ENCODE data around the gene TEX13B.
"Not testable (repeated sequence)": the region's sequence is repeated elsewhere in the genome, so short reads cannot be mapped to it uniquely, and the experiment has no call there.

TEX13B gene, protein sequence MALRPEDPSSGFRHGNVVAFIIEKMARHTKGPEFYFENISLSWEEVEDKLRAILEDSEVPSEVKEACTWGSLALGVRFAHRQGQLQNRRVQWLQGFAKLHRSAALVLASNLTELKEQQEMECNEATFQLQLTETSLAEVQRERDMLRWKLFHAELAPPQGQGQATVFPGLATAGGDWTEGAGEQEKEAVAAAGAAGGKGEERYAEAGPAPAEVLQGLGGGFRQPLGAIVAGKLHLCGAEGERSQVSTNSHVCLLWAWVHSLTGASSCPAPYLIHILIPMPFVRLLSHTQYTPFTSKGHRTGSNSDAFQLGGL

DNA sequence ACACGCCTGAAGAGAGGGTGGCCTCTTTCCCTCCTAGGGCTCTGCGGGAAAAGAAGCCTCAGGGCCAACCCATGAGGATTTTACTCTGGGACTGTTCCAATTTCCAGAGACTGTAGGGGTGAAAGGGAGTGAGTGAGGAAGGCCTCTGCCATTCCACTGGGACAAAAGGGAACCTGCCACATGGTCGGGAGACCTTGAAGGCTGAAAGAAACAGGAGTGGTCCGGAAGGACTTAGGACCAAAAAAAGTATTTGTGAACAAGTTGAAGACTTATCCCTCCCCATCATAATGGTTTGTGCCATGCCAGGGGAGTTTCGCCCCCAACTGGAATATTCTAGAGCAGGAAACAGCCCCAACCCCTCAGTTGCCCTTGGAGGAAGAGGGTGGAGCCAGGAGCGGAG lies at the start of gene TEX13B:
TEX13B (minus strand) TSS at position 15 of the 400 bp plus-strand sequence. CDS start 243 bp downstream, outside the sequence.
- DNase-seq (ENCODE audit: low read depth in 2 of 2) = no peak

DNA sequence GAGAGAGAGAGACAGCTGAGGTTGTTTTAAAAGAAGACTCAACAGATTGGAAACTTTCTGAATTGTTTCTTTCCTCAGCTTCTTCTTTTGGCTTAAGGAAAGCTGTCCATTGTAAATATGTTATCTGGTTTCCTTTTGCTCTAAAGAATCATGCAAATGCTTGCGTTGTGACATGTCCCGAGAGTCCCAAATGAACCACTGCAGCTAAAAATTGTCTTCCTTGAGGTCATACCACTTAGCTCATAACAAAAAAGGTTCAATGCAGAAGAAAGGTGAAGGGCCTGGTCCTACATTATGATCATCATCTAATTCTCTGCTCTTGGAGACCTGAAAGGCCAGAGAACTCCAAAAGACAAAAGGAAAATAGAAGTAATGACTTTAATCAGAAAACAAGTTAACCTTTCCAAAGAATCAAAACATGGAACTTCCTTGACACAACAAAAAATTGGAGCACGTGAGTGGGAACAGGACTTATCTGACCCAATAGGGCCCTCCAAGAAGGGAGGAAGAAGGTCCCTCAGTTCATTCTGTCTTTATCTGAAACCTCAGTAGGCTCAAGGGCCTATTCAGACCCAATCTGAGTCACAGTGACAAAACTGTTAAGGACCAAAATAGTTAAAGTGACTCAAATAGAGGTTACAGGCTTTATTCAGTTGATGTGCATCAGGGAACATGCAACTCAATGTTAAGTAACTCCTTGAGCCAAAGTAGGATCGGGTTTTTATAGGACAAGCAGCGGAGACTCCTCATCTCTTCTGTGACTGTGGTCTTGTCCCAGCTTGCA lies 48.0 kb upstream of the TEX13B start:
- no peak for DNase-seq (ENCODE audit: low read depth in 2 of 2)

DNA sequence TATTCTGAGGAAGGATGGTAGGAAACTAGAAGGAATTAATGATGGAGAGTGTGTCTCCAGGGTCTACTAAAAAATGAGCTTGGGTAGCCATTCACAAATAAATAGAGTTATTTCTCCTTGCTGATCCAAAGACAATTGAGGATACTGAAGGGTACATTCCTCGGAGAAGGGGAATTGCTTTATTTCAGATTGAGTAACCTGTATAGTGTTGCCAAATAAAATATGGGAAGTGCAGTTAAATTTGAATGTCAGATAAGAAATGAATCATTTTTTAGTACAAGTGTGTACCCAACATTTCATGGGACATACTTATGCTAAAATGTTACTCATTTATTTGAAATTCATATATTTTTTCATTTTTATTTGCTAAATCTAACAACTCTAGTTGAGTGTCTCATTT lies 46.7 kb upstream of the TEX13B start:
- DNase-seq (ENCODE audit: low read depth in 2 of 2) = no peak

DNA sequence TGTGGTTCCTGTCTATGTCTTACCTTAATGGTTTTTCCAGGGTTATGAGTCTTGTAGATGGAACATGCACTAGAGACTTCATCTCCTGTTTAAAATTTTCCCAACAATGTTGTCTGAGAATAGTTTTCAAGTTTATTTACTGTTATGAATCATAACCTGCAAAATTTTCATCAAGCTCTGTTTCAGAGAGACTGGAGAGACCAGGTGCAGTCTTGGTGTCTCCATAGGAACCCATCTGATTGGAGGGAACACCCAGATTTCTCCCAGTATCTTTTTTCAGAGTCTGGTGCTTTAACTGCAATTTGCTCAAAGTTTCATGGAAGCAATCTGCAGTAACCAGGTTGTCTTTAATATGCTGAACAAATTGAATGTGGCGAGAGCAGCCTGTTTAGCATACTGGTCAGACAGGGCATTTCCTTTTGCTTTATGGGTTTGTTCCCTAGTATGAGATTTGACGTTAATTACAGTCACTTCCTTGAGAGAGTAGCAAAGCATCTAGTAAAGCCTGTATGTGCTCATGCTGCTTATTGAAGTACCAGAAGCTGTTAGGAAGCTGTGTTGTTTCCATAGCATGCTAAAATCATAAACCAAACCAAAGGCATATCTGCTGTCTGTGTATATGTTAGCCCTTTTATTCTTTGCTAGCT lies 43.9 kb upstream of the TEX13B start:
- no peak for DNase-seq (ENCODE audit: low read depth in 2 of 2)

DNA sequence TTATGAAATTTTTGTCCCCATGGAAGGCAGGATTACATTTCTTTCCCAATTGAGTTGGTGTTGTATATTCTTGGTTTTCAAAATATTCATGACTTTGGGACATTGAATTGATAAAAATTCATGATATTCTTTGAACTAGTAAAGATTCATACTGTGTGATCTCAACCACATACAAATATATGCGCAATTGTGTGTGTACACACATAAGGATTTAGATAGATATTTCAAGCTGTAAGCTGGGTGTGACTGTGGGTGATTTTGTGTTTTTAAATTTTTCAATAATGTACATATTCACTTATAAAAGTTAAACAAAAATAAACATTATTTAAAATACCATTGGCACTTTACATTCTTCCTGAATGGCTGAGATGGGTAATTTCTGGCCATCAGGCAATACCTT lies 43.2 kb upstream of the TEX13B start:
- no peak for DNase-seq (ENCODE audit: low read depth in 2 of 2)

DNA sequence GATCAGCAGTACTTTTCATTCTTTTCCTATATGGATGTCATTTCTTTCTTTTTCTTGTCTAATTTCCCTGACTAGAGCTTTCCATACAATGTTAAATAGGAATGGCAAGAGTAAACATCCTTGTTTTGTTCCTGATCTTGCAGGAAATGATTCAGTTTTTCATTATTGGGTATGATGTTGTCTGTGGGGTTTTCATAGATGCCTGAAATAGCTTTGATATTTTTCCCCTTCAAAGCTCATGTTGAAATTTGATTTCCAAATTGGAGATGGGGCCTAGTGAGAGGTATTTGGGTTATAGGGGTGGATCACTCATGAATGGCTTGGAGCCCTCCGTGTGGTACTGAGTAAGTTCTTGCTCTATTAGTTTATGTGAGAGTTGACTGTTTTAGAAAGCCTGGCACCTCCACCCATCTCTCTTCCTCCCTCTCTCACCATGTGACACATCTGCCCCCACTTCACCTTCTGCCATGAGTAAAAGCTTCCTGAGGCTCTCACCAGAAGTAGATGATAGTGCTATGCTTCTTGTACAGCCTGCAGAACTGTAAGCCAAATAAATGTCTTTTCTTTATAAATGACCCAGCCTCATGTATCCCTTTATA lies 40.4 kb upstream of the TEX13B start:
- DNase-seq (ENCODE audit: low read depth in 2 of 2) = no peak

DNA sequence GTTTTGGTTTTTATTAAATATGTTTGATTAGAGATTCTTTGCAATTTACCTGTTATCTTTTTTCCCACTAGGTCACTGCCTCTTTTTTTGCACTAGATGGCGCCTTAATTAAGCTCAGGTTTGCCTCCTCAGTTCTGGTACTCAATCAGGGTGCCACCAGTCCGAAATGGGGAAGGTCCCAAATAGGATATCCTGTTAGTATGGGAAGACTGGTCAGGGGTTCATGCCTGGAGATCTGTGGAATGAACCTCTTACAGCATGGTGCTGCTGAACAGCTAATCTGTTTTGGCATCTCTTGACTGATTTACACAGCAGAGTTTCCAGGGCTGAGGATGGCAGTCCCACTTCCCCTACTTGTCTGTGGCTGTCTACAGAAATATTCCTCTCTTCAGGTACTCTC lies 38.5 kb upstream of the TEX13B start:
- DNase-seq (ENCODE audit: low read depth in 2 of 2) = no peak

DNA sequence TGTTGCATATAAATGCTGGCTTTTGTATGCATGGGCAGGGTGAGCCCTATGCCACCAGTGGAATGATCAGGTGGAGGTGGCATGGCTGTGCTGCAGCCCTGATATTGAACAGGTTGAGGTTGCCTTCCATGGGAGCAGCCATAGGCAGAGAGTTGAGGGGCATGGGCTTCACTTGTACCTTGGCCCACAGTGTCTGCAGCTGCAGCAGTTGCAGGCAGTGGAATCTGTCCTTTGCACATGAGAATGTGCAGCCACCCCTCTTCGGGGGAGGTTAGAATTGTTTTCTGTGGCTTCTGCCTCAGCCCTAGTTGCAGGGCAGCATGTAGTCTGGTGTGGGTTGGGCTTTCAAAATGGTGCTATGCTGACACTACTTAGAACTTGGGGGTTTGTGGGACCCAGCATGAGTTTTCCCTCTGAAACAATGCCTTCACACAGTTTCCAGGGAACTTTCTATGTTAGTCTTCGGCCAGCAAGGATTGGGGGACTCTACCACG lies 37.3 kb upstream of the TEX13B start:
- DNase-seq (ENCODE audit: low read depth in 2 of 2) = no peak

DNA sequence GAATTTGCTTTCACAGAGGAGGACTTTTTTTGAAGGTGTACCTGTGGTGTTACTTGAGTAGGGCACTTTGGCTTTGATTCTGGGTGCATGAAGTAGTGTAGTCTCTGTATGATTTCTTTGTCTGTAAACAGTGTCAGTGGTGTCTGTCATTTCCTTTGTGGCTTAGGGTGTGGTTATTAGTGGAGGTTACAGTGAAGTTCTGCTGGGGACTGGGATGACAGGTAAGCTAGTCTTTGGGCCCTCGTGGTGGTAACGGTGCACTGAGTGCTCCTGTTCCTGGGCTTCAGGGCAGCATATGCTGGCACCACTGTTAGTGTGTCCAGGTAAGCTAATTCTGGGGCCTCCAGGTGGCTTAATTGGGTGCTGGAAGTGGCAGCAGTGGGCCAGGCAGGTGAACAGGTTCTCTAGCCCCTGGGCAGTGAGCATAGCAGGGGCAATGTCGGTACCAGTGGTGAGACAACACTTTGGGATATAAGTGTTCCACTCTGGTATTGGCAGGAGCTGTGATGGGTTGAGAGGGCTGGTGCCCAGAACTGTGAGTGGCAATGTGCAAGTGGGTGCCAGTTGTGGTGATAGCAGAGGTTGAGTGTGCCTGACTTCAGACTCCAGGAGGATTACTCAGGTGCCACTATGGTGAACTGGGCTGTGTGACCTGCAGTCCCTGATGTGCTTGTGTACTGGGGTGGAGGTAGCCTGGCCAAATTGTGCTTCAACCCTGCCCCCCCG lies 36.6 kb upstream of the TEX13B start:
- DNase-seq (ENCODE audit: low read depth in 2 of 2) = no peak

DNA sequence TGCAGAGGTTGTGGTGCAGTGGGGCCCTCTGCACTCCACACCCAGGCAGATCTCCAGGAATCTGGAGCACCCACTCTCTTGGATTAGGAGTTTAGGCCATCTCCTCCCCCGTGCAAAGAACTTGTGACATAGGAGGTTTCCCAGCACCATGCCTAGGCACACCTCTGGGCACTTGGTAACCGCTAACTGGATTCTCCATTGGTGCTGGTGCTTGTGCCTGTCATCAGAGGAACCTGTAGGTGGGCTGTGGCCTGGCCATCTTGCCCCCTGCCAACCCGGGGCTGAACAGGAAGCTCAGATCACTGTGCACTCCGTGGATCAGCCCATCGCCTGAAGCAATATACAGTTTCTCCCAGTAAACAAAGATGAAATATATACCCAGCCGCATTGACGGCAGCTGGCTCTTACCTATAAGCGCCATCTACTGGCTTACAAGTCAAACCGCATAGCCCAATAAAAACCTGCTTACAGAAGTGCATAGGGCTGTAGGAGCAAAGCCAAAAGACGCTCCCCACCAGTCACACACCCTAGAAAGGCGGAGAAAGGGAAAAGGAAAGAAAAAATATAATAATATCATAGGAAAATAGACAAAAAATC lies 19.1 kb upstream of the TEX13B start:
- no peak for DNase-seq (ENCODE audit: low read depth in 2 of 2)

DNA sequence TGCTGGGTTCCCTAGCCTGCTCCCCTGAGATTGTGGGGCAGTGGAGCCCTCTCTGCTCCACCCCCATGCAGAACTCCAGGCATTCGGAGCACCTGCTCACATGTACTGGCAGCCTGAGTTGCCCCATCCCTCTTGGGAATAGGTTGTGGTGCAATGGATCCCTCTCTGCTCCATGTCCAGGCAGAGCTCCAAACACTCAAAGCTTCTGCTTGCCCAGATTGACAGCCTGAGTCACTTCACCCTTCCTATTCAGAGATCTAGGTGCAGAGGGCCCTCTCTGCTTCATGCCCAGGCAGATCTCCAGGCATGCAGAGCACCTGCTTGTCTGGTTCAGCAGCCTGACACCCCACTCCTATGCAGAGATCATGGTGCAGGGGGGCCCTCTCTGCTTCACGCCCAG lies 18.6 kb upstream of the TEX13B start:
- no peak for DNase-seq (ENCODE audit: low read depth in 2 of 2)

DNA sequence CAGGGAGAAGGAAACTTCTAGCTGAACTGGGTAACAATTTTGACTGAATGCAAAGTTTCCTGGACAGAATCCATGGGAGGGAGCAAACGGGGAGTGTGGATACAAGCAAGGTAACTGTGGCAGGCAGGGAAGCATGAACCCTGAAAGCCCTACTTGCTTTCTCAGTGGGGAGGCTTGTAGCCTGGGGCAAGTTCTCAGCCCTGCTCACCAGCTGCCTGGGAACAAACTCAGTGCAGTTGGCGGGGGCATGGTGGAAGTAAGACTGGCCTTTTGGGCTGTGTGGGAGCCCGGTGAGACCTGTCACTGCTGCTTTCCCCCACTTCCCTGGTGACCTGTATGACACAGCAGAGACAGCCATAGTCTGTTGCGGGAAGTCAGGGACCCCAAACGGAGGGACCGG lies 14.0 kb upstream of the TEX13B start:
- DNase-seq (ENCODE audit: low read depth in 2 of 2) = no peak

DNA sequence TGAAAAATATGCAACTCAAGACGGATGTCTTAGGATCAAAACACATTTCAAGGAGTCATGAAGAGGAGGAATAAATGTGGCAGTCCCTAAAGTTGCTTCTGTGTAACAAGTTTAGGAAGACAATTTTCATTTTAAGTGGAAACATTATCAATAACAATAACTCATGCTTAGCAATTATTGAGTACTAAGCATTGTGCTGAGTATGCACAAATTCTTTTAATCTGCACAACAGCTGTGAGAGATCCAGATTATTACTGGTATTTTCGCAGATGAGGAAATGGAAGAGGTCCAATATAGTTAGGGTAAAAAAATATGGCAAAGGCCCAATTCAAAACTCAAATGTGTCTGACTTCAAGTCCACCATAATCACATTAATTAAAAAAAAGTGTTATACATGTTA lies 2.9 kb upstream of the TEX13B start:
- no peak for DNase-seq (ENCODE audit: low read depth in 2 of 2)

DNA sequence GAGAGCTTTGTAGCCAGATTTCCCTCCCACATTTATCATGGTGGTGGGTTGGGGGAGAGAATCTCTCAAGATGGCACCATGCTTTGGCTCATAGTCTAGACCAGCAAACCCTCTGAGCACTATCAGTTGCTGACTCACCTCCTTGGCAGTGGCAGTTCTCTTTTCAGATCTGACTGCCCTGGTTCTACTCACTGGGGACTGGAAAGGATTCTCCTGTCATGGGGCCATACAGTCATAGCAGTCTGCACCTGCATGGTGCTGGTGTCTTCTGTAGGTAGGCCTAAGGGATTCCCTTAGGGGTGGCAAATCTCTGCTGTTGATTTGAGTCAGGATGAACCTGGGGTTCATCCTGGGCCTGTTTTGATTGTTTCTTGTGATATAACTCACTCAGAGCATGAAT lies 2.6 kb downstream of the TEX13B start:
- no peak for DNase-seq (ENCODE audit: low read depth in 2 of 2)

DNA sequence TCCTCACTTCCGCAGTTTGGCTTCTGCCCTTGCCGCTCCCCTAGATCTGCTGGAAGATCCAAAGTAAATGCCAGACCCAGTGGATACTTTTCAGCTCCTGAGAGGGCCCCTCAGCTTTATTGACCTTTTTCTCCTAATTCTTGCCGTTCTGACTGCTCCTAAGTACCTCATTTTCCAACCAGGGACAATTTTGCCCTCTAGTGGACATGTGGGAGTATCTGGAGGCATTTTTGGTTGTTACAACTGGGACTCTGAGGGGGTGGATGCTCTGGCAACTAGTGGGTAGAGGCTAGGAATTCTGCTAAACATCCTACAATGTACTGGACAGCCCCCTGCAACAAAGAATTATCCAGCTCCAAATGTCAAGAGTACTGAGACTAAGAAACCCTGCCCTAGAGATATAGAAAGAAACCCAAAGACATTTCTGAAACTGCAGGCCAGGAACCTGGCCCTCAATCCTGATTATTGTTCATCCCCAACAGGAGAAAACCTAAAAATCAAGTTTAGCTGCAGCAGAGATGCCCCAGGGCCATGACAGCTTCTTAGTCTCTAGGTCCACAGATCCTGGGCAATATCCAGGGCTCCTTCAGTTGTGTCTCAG lies 3.4 kb downstream of the TEX13B start:
- DNase-seq (ENCODE audit: low read depth in 2 of 2) = no peak

DNA sequence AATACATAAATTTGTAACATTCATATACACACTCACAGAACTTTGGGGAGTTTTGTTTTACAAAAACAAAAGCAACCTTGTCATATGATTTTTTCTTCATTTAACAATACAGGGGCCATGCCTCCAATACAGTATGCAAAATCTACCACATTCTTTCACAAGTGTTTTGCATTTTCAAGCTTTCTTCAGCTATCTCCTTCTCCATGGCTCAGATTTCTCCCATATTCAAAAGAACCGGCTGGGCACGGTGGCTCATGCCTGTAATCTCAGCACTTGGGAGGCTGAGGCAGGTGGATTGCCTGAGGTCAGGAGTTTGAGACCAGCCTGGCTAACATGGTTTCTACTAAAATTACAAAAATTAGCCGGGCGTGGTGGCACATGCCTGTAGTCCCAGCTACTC lies 4.1 kb downstream of the TEX13B start:
- DNase-seq (ENCODE audit: low read depth in 2 of 2) = no peak

DNA sequence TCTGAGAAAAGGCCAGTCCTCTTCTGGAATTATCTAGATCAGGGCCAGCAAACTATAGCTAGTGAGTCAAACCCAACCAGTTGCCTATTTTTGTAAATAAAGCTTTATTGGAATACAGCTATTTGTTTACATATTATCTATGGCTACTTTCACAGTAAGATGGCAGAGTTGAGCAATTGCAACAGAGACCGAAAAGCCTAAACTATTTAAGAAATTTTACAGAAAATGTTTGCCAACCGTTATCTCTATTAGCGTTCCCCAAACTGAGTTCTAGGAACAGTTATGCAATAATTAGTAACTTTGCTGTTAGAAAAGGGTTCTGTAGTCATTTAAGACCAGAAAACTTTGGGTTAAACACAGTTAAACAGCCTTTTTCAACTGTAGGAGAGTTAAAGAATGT lies 10.5 kb downstream of the TEX13B start:
- no peak for DNase-seq (ENCODE audit: low read depth in 2 of 2)

DNA sequence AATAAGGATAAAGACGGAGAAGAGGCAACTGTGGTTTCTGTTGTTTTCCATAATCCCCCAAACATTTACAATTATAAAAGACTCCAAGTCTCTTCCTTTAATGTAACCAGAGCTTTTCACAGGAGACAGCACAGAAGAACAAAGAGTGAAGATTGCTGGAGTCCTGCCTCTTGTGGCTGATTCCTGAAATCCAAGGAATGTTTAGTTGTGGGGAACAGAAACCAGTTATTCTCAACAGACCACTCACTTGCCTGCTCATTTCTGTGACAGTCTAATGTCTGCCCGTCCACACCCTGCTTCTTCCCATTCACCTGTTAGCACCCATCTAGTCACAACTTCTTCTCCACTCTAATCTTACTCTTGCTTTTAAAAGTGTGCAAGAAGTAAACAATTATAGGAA lies 12.1 kb downstream of the TEX13B start:
- DNase-seq (ENCODE audit: low read depth in 2 of 2) = no peak

DNA sequence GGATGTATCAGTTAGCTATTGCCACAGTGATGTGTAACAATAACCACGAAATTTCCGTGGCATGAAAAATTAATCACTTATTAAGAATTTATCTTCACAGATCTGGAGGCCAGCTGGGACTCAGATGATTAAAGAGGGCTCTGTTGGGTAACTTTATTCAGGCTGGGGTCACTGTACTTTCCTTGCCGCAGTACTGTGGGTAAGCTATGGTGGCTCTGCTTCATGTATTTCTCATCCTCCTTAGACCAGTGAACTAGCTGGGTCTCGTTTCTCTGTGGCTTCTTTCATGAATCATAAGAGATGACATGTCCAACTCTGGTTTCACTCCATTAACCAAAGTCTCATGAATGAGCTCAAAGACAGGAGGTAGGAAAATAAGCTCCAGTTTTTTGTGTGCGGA lies 13.5 kb downstream of the TEX13B start:
- no peak for DNase-seq (ENCODE audit: low read depth in 2 of 2)

DNA sequence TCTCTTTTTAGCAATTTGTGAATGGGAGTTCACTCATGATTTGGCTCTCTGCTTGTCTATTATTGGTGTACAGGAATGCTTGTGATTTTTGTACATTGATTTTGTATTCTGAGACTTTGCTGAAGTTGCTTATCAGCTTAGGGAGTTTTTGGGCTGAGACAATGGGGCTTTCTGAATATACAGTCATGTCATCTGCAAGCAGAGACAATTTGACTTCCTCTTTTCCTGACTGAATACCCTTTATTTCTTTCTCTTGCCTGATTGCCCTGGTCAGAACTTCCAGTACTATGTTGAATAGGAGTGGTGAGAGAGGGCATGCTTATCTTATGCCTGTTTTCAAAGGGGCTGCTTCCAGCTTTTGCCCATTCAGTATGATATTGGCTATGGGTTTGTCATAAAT lies 26.8 kb downstream of the TEX13B start:
- DNase-seq (ENCODE audit: low read depth in 2 of 2) = not testable (repeated sequence)

DNA sequence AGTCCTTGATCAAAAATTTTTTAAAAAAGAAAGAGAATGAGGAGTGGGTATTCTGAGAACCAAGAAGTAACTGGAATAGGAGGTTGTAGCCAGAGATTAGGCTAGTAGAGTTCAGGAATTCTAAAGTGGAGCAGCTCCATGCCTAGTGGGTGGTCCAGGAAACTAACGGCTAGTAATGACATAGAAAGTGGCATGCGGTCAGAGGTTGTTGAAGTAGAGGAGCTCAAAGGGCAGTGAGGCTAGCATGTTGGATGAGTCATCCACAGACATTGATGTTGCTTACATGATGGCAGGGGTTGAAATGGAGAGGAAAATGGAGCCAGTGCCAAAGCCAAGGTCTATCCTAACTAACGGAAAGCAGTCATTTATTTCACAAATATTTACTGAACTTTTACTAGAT lies 42.1 kb downstream of the TEX13B start:
- DNase-seq (ENCODE audit: low read depth in 2 of 2) = no peak

All from stimulated activated CD8-positive, alpha-beta memory T cell treated with anti-CD3 and anti-CD28 coated beads, Interleukin-15, amount 100 ng/mL, for 48 hours (primary cell).